ENCODE measurements around the gene DCLK3. TPM values are rescaled to one million over a fixed set of nuclear protein-coding genes. Genes with fewer than 3 reads are reported as not detected.

The DCLK3 gene
- total and polyA plus RNA-seq, 2 donors (not counting 1 experiment from before 2014, with no cell fraction given): not detected

GRCh38 chr3:36784138-36784635 lies 19.8 kb upstream of the DCLK3 start:
- ATAC-seq (ENCODE audit: low read depth) (no peak), DNase-seq (no peak)
- no peaks in the 10 kb centered on the region for H3K79me2 ChIP-seq (ENCODE audit: control insufficient read depth, insufficient read depth, low read length)
- Mint-ChIP-seq H3K27ac (no peak overlapping the region), H3K9me3 (ENCODE audit: insufficient read depth) (no peaks in the 10 kb centered on the region), H3K27me3 (peaks cover 4% of the 10 kb centered on the region), H3K4me1 (no peaks in the 10 kb centered on the region), H3K4me3 (no peak overlapping the region)
- H3K4me3 ChIP-seq (ENCODE audit: control extremely low read depth in 1 of 5, extremely low read depth in 1 of 5, insufficient read depth in 1 of 5, low read depth in 2 of 5, low read length in 4 of 5): no peak overlapping the region
- H3K9ac ChIP-seq (ENCODE audit: low read length): no peak overlapping the region
- POLR2A ChIA-PET: no interaction called here
- no peaks in the 10 kb centered on the region for H4K20me1 ChIP-seq (ENCODE audit: control insufficient read depth, insufficient read depth, low read length, poor library complexity, severe bottlenecking)
- H3K4me1 ChIP-seq (ENCODE audit: control insufficient read depth in 2 of 2, insufficient read depth in 2 of 2, low read length in 2 of 2): no peaks in the 10 kb centered on the region
- no peaks in the 10 kb centered on the region for H3K36me3 ChIP-seq (replicated peaks in 1 of 2; ENCODE audit: control extremely low read depth in 1 of 2, control insufficient read depth in 1 of 2, extremely low read depth in 1 of 2, insufficient read depth in 2 of 2, low read length in 1 of 2)
- H3K4me2 ChIP-seq (replicated peaks; ENCODE audit: low read depth, low read length, poor library complexity, severe bottlenecking): no peak overlapping the region
- no peak overlapping the region for H2AFZ ChIP-seq (ENCODE audit: insufficient read depth, low read depth, low read length, poor library complexity, severe bottlenecking)
- TF ChIP-seq, protein P1, sequence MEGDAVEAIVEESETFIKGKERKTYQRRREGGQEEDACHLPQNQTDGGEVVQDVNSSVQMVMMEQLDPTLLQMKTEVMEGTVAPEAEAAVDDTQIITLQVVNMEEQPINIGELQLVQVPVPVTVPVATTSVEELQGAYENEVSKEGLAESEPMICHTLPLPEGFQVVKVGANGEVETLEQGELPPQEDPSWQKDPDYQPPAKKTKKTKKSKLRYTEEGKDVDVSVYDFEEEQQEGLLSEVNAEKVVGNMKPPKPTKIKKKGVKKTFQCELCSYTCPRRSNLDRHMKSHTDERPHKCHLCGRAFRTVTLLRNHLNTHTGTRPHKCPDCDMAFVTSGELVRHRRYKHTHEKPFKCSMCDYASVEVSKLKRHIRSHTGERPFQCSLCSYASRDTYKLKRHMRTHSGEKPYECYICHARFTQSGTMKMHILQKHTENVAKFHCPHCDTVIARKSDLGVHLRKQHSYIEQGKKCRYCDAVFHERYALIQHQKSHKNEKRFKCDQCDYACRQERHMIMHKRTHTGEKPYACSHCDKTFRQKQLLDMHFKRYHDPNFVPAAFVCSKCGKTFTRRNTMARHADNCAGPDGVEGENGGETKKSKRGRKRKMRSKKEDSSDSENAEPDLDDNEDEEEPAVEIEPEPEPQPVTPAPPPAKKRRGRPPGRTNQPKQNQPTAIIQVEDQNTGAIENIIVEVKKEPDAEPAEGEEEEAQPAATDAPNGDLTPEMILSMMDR (IDR thresholded peaks at IDR 0.05): no peak
- no peak for TF ChIP-seq EZH2 (IDR thresholded peaks at IDR 0.05; ENCODE audit: borderline replicate concordance, insufficient read depth, low read depth, low read length, poor library complexity, severe bottlenecking)
- CTCF ChIA-PET: interaction anchor here (0.6 to 0.8 kb wide), 2 partner anchors 75 to 175 kb away, joined by 3 to 6 read pairs; no protein-coding TSS in a partner anchor
- WGBS (ENCODE audit: insufficient coverage): 0% methylated on average over 1 of the region's 3 CpGs
- H3K27me3 ChIP-seq (replicated peaks in 1 of 4; ENCODE audit: control extremely low read depth in 1 of 4, control insufficient read depth in 3 of 4, insufficient read depth in 4 of 4, low read length in 3 of 4): no peaks in the 10 kb centered on the region
- intact Hi-C loops (cut with micrococcal nuclease): no loop called here
- no peak overlapping the region for H3K27ac ChIP-seq (ENCODE audit: low read length in 2 of 2)
- peaks cover 0 to 1% (median 0%) of the 10 kb centered on the region in 3 donors for H3K9me3 ChIP-seq (ENCODE audit: control extremely low read depth in 1 of 3, control insufficient read depth in 2 of 3, insufficient read depth in 1 of 3, low read length in 2 of 3)

DNA sequence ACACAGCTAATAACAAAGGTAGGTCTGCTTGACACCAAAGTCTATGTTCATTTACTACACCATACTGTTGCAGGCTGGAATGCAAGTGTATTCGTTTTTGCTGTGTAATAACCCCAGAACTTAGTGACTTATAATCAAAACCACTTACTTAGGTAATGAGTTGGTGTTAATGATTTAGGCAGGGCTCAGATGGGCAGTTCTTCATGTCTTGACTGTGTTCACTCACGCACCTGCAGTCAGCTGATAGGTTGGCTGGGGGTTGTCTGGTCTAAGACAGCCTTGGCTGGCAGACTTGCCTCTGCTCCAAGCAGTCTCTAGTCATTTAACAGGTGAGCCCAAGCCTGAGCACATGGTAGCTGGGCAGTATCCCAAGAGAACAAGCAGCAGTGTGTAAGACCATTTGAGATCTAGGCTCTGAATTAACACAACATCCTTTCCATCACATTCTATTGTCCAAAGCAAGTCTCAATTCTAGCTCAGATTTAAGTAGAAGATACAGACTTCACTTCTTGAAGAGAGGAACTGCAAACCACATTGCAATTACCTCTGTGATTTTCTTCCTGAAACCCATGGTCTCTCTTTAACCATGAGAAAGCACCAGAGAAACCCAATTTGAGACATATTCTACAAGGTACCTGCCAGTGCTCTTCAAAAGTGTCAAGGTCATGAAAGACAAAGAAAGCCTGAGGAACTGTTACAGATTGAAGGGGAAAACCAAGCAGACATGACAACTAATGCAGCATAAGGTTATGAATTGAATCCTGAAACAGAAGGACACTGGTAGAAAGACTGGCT lies 13.3 kb upstream of the DCLK3 start:
- intact Hi-C loops (cut with micrococcal nuclease): no loop called here

More for the DNA sequence above, 13.3 kb upstream of the DCLK3 start:
- Histone ChIP-seq H3K9ac (ENCODE audit: low read length) (no peak overlapping the region), H2AFZ (ENCODE audit: insufficient read depth, low read depth, low read length, poor library complexity, severe bottlenecking) (no peak overlapping the region), H4K20me1 (ENCODE audit: control insufficient read depth, insufficient read depth, low read length, poor library complexity, severe bottlenecking) (no peaks in the 10 kb centered on the region), H3K36me3 (replicated peaks in 1 of 2; ENCODE audit: control extremely low read depth in 1 of 2, control insufficient read depth in 1 of 2, extremely low read depth in 1 of 2, insufficient read depth in 2 of 2, low read length in 1 of 2) (no peaks in the 10 kb centered on the region), H3K27ac (ENCODE audit: low read length in 2 of 2) (no peak overlapping the region), H3K27me3 (replicated peaks in 1 of 4; ENCODE audit: control extremely low read depth in 1 of 4, control insufficient read depth in 3 of 4, insufficient read depth in 4 of 4, low read length in 3 of 4) (no peaks in the 10 kb centered on the region), H3K4me3 (ENCODE audit: control extremely low read depth in 1 of 5, extremely low read depth in 1 of 5, insufficient read depth in 1 of 5, low read depth in 2 of 5, low read length in 4 of 5) (no peak overlapping the region), H3K4me2 (replicated peaks; ENCODE audit: low read depth, low read length, poor library complexity, severe bottlenecking) (no peak overlapping the region), H3K9me3 (ENCODE audit: control extremely low read depth in 1 of 3, control insufficient read depth in 2 of 3, insufficient read depth in 1 of 3, low read length in 2 of 3) (peaks cover 0 to 1% (median 0%) of the 10 kb centered on the region in 3 donors), H3K4me1 (ENCODE audit: control insufficient read depth in 2 of 2, insufficient read depth in 2 of 2, low read length in 2 of 2) (no peaks in the 10 kb centered on the region), H3K79me2 (ENCODE audit: control insufficient read depth, insufficient read depth, low read length) (no peaks in the 10 kb centered on the region)
- H3K9me3 Mint-ChIP-seq (ENCODE audit: insufficient read depth): no peaks in the 10 kb centered on the region
- no peaks in the 10 kb centered on the region for H3K4me1 Mint-ChIP-seq
- DNase-seq (no peak), ATAC-seq (ENCODE audit: low read depth) (no peak)
- 75% methylated on average over 1 of the region's 2 CpGs for WGBS (ENCODE audit: insufficient coverage)
- peaks cover 4% of the 10 kb centered on the region for H3K27me3 Mint-ChIP-seq
- H3K27ac Mint-ChIP-seq: no peak overlapping the region
- H3K4me3 Mint-ChIP-seq: no peak overlapping the region
- CTCF ChIA-PET: no interaction called here
- POLR2A ChIA-PET: no interaction called here
- TF ChIP-seq, protein P1 (IDR thresholded peaks at IDR 0.05): no peak
- no peak for TF ChIP-seq EZH2 (IDR thresholded peaks at IDR 0.05; ENCODE audit: borderline replicate concordance, insufficient read depth, low read depth, low read length, poor library complexity, severe bottlenecking)

Data from B cell (primary cell).